GM12878 (cell line): ENCODE results near the gene NDUFA13.

Experiments
- CTCF ChIP-seq, 3 experiments: IDR thresholded peaks in 2 of 3; conservative IDR thresholded peaks in 1 of 3; 2 replicates each; pipeline ENCODE4 v1.5.1; 2011; ENCODE audit warnings: low read depth in 3 of 3, low read length in 3 of 3, mild to moderate bottlenecking in 3 of 3, control low read depth in 2 of 3, moderate library complexity in 2 of 3, inconsistent platforms in 1 of 3, mixed read lengths in 1 of 3; ENCODE audit not compliant: control insufficient read depth in 2 of 3, insufficient read depth in 1 of 3; ENCODE audit errors: extremely low read depth in 1 of 3
- HDAC6 ChIP-seq: fragments of 200-600 bp; sonication (generic); IDR thresholded peaks from one replicate; pipeline ENCODE4 v1.8.0; 2017; ENCODE audit warnings: antibody characterized with exemption; ENCODE audit not compliant: unreplicated experiment
- POLR2A ChIP-seq: IDR thresholded peaks from 2 replicates; pipeline ENCODE4 v1.6.1; 2011; ENCODE audit warnings: low read depth, mild to moderate bottlenecking, low read length

- TF ChIP-seq CTCF (IDR thresholded peaks at IDR 0.05 in 2 of 3, conservative IDR thresholded peaks at IDR 0.05 in 1 of 3; ENCODE audit: control insufficient read depth in 2 of 3, extremely low read depth in 1 of 3, insufficient read depth in 1 of 3, low read depth in 3 of 3, low read length in 3 of 3) (no peak), POLR2A (no peak), HDAC6 (no peak)
Measured at GRCh38 chr19:19486343-19487076, 29.5 kb upstream of the NDUFA13 start.
